Keratinocyte (primary cell): ENCODE results near the gene CCDC149.

Source experiments
- EZH2 ChIP-seq: IDR thresholded peaks from one replicate; pipeline ENCODE4 v1.6.1; 2012; ENCODE audit warnings: inconsistent platforms, mild to moderate bottlenecking, low read length, moderate library complexity
- TF ChIP-seq, protein P1 (sequence below), 3 experiments: IDR thresholded peaks in 1 of 3; conservative IDR thresholded peaks in 1 of 3; optimal IDR thresholded peaks in 1 of 3; 2 replicates in 2 of 3; 3 replicates in 1 of 3; pipeline versions ENCODE3 to v1.5.1; 2011; ENCODE audit warnings: low read length in 3 of 3, mild to moderate bottlenecking in 3 of 3, moderate library complexity in 2 of 3, control low read depth in 1 of 3, inconsistent platforms in 1 of 3; ENCODE audit not compliant: insufficient read depth in 2 of 3; ENCODE audit errors: extremely low read depth in 1 of 3

GRCh38 chr4:24774452-24774851 lies 138.4 kb downstream of the CCDC149 start:
- TF ChIP-seq, protein P1, sequence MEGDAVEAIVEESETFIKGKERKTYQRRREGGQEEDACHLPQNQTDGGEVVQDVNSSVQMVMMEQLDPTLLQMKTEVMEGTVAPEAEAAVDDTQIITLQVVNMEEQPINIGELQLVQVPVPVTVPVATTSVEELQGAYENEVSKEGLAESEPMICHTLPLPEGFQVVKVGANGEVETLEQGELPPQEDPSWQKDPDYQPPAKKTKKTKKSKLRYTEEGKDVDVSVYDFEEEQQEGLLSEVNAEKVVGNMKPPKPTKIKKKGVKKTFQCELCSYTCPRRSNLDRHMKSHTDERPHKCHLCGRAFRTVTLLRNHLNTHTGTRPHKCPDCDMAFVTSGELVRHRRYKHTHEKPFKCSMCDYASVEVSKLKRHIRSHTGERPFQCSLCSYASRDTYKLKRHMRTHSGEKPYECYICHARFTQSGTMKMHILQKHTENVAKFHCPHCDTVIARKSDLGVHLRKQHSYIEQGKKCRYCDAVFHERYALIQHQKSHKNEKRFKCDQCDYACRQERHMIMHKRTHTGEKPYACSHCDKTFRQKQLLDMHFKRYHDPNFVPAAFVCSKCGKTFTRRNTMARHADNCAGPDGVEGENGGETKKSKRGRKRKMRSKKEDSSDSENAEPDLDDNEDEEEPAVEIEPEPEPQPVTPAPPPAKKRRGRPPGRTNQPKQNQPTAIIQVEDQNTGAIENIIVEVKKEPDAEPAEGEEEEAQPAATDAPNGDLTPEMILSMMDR (optimal IDR thresholded peaks at IDR 0.05 in 1 of 3, IDR thresholded peaks at IDR 0.05 in 1 of 3, conservative IDR thresholded peaks at IDR 0.05 in 1 of 3; ENCODE audit: extremely low read depth in 1 of 3, insufficient read depth in 2 of 3, low read length in 3 of 3) = no peak
- TF ChIP-seq EZH2 = no peak
